ENCODE measurements around the gene CNBD2.
"Not testable (repeated sequence)": the region's sequence is repeated elsewhere in the genome, so short reads cannot be mapped to it uniquely, and the experiment has no call there.

The CNBD2 gene

GRCh38 chr20:36015806-36016403, 47.5 kb downstream of the CNBD2 start:
- Histone ChIP-seq H3K27ac (ENCODE audit: low read depth, low read length) (no peak overlapping the region), H3K4me1 (ENCODE audit: control insufficient read depth in 1 of 2, insufficient read depth in 2 of 2, low read length in 2 of 2) (peaks cover 0 to 8% of the 10 kb centered on the region in 2 donors), H3K27me3 (ENCODE audit: control insufficient read depth in 1 of 2, insufficient read depth in 2 of 2, low read length in 2 of 2) (no peaks in the 10 kb centered on the region), H3K9ac (ENCODE audit: low read depth in 1 of 2, low read length in 2 of 2) (no peak overlapping the region), H3K4me3 (ENCODE audit: low read depth in 1 of 2, low read length in 2 of 2) (no peak overlapping the region), H3K9me3 (ENCODE audit: control insufficient read depth in 1 of 2, low read length in 2 of 2) (no peaks in the 10 kb centered on the region), H3K36me3 (ENCODE audit: control insufficient read depth in 1 of 2, insufficient read depth in 2 of 2, low read length in 2 of 2) (no peaks in the 10 kb centered on the region)

DNA sequence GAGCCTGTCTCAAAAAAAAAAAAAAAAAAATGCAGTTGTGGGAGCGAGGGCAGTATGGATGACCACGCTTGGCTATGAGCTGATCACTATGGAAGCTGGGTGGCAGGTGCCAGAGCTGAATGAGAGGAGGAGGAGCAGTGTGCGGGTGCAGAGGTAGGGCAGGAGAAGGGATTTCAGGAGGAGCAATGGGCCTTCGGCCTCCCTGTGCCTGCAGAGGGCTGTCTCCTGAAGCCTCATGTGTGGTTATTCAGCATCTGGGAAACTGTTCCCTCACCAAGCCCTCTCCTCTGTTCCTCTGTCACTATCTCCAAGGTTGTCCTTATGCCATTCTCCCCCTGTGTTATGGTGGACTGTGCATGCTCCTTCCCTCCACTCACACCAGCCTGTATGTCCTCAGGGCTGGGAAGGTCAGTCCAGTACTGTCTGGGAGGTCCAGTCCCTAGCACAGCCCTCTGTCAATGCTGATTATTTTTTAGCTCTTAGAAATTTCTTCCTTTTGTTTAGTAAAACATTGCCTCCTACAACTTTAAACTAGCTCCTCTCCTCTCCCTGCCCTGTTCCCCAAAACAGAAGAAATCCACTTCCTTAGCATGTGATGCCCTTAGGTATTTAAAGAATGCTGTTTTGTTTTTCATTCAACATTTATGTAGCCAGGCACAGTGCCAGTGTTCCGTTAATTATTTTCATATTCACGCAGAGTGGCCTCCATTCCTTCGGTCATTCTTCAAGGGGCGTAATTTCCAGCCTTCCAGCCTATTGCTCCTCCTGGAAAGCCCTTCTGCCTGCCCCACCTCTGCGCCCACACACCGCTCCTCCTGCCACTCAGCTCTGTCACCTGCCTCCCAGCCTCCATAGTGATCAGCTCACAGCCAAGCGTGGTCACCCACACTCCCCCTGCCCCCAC, 48.9 kb downstream of the CNBD2 start:
- peak overlapping the region; percentile 10 for H3K27ac ChIP-seq (ENCODE audit: low read depth, low read length)
- H3K9me3 ChIP-seq (ENCODE audit: control insufficient read depth in 1 of 2, low read length in 2 of 2), result no peaks in the 10 kb centered on the region
- H3K4me3 ChIP-seq (ENCODE audit: low read depth in 1 of 2, low read length in 2 of 2), result no peak overlapping the region
- H3K4me1 ChIP-seq (ENCODE audit: control insufficient read depth in 1 of 2, insufficient read depth in 2 of 2, low read length in 2 of 2), result peaks cover 0 to 8% of the 10 kb centered on the region in 2 donors
- H3K9ac ChIP-seq (ENCODE audit: low read depth in 1 of 2, low read length in 2 of 2), result no peak overlapping the region
- H3K36me3 ChIP-seq (ENCODE audit: control insufficient read depth in 1 of 2, insufficient read depth in 2 of 2, low read length in 2 of 2), result no peaks in the 10 kb centered on the region
- H3K27me3 ChIP-seq (ENCODE audit: control insufficient read depth in 1 of 2, insufficient read depth in 2 of 2, low read length in 2 of 2), result no peaks in the 10 kb centered on the region

- Histone ChIP-seq H3K4me3 (ENCODE audit: low read depth in 1 of 2, low read length in 2 of 2) (no peak overlapping the region), H3K36me3 (ENCODE audit: control insufficient read depth in 1 of 2, insufficient read depth in 2 of 2, low read length in 2 of 2) (no peaks in the 10 kb centered on the region), H3K9me3 (ENCODE audit: control insufficient read depth in 1 of 2, low read length in 2 of 2) (no peaks in the 10 kb centered on the region), H3K4me1 (ENCODE audit: control insufficient read depth in 1 of 2, insufficient read depth in 2 of 2, low read length in 2 of 2) (peaks cover 0 to 8% of the 10 kb centered on the region in 2 donors), H3K27ac (ENCODE audit: low read depth, low read length) (peak overlapping the region; percentile 10), H3K27me3 (ENCODE audit: control insufficient read depth in 1 of 2, insufficient read depth in 2 of 2, low read length in 2 of 2) (no peaks in the 10 kb centered on the region), H3K9ac (ENCODE audit: low read depth in 1 of 2, low read length in 2 of 2) (no peak overlapping the region)
Measured at GRCh38 chr20:36018208-36018988, 50.0 kb downstream of the CNBD2 start.

GRCh38 chr20:36026131-36026530, 57.7 kb downstream of the CNBD2 start:
- not testable (repeated sequence) for H3K4me3 ChIP-seq (ENCODE audit: low read depth in 1 of 2, low read length in 2 of 2); H3K27me3 ChIP-seq (ENCODE audit: control insufficient read depth in 1 of 2, insufficient read depth in 2 of 2, low read length in 2 of 2); H3K9me3 ChIP-seq (ENCODE audit: control insufficient read depth in 1 of 2, low read length in 2 of 2); H3K27ac ChIP-seq (ENCODE audit: low read depth, low read length); H3K36me3 ChIP-seq (ENCODE audit: control insufficient read depth in 1 of 2, insufficient read depth in 2 of 2, low read length in 2 of 2); H3K4me1 ChIP-seq (ENCODE audit: control insufficient read depth in 1 of 2, insufficient read depth in 2 of 2, low read length in 2 of 2); H3K9ac ChIP-seq (ENCODE audit: low read depth in 1 of 2, low read length in 2 of 2)

- no peak overlapping the region for H3K27ac ChIP-seq (ENCODE audit: low read depth, low read length)
- H3K36me3 ChIP-seq (ENCODE audit: control insufficient read depth in 1 of 2, insufficient read depth in 2 of 2, low read length in 2 of 2), result no peaks in the 10 kb centered on the region
- H3K4me3 ChIP-seq (ENCODE audit: low read depth in 1 of 2, low read length in 2 of 2), result no peak overlapping the region
- H3K27me3 ChIP-seq (ENCODE audit: control insufficient read depth in 1 of 2, insufficient read depth in 2 of 2, low read length in 2 of 2), result no peaks in the 10 kb centered on the region
- H3K9me3 ChIP-seq (ENCODE audit: control insufficient read depth in 1 of 2, low read length in 2 of 2), result no peaks in the 10 kb centered on the region
- no peak overlapping the region for H3K9ac ChIP-seq (ENCODE audit: low read depth in 1 of 2, low read length in 2 of 2)
- no peaks in the 10 kb centered on the region for H3K4me1 ChIP-seq (ENCODE audit: control insufficient read depth in 1 of 2, insufficient read depth in 2 of 2, low read length in 2 of 2)
Measured at GRCh38 chr20:36028106-36028808, 59.9 kb downstream of the CNBD2 start.

DNA sequence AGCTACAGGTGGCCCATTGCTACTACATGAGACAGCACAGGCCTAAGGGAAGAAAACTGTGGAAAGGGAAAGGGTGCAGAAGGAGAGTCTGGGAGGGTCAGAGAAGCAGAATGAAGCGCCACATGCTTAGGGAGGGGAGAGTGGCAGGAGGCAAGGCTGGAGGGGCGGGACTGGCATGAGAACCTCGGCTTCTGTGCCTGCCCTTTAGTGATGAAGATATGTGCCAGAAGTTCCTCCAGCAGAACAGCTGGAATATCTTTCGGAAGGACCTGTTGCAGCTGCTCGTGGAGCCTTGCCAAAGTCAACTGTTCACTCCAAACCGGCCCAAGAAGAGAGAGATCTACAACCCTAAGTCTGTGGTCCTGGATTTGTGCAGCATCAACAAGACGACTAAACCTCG, 61.8 kb downstream of the CNBD2 start:
- Histone ChIP-seq H3K4me3 (ENCODE audit: low read depth in 1 of 2, low read length in 2 of 2) (no peak overlapping the region), H3K9me3 (ENCODE audit: control insufficient read depth in 1 of 2, low read length in 2 of 2) (no peaks in the 10 kb centered on the region), H3K9ac (ENCODE audit: low read depth in 1 of 2, low read length in 2 of 2) (no peak overlapping the region), H3K4me1 (ENCODE audit: control insufficient read depth in 1 of 2, insufficient read depth in 2 of 2, low read length in 2 of 2) (no peaks in the 10 kb centered on the region), H3K36me3 (ENCODE audit: control insufficient read depth in 1 of 2, insufficient read depth in 2 of 2, low read length in 2 of 2) (no peaks in the 10 kb centered on the region), H3K27ac (ENCODE audit: low read depth, low read length) (no peak overlapping the region), H3K27me3 (ENCODE audit: control insufficient read depth in 1 of 2, insufficient read depth in 2 of 2, low read length in 2 of 2) (no peaks in the 10 kb centered on the region)

DNA sequence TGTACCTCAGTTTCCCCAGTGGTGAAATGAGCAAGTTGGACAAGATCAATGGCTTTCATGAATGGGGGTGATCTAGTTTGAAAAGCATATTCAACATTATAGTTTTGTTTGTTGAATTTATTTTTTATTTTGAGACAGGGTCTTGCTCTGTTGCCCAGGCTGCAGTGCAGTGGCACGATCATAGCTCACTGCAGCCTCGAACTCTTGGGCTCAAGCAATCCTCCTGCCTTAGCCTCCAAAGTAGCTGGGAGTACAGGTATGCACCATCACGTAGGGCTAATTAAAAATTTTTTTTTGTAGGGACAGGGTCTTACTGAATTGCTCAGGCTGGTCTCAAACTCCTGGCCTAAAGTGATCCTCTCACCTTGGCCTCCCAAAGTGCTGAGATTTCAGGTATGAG, 63.4 kb downstream of the CNBD2 start:
- H3K27me3 ChIP-seq (ENCODE audit: control insufficient read depth in 1 of 2, insufficient read depth in 2 of 2, low read length in 2 of 2), result no peaks in the 10 kb centered on the region
- no peak overlapping the region for H3K27ac ChIP-seq (ENCODE audit: low read depth, low read length)
- no peaks in the 10 kb centered on the region for H3K36me3 ChIP-seq (ENCODE audit: control insufficient read depth in 1 of 2, insufficient read depth in 2 of 2, low read length in 2 of 2)
- no peaks in the 10 kb centered on the region for H3K9me3 ChIP-seq (ENCODE audit: control insufficient read depth in 1 of 2, low read length in 2 of 2)
- no peak overlapping the region for H3K9ac ChIP-seq (ENCODE audit: low read depth in 1 of 2, low read length in 2 of 2)
- H3K4me3 ChIP-seq (ENCODE audit: low read depth in 1 of 2, low read length in 2 of 2), result no peak overlapping the region
- H3K4me1 ChIP-seq (ENCODE audit: control insufficient read depth in 1 of 2, insufficient read depth in 2 of 2, low read length in 2 of 2), result no peaks in the 10 kb centered on the region

DNA sequence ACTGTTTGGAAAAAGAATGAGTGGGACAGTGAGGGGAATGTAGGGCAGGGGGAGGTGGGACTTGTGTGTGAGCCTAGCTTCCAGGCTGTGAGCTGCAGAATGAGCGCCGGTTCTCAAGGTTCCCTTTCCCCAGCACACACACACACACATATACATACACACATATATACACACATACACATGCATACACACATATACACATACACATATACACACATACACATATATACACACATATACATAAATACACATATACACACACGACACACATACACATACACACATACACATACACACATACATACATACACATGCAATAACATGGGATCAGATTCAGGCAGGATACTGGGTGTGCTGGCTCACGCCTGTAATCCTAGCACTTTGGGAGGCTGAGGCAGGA, 66.5 kb downstream of the CNBD2 start:
- Histone ChIP-seq H3K36me3 (ENCODE audit: control insufficient read depth in 1 of 2, insufficient read depth in 2 of 2, low read length in 2 of 2) (no peaks in the 10 kb centered on the region), H3K27me3 (ENCODE audit: control insufficient read depth in 1 of 2, insufficient read depth in 2 of 2, low read length in 2 of 2) (no peaks in the 10 kb centered on the region), H3K9ac (ENCODE audit: low read depth in 1 of 2, low read length in 2 of 2) (no peak overlapping the region), H3K9me3 (ENCODE audit: control insufficient read depth in 1 of 2, low read length in 2 of 2) (no peaks in the 10 kb centered on the region), H3K4me1 (ENCODE audit: control insufficient read depth in 1 of 2, insufficient read depth in 2 of 2, low read length in 2 of 2) (no peaks in the 10 kb centered on the region), H3K4me3 (ENCODE audit: low read depth in 1 of 2, low read length in 2 of 2) (no peak overlapping the region), H3K27ac (ENCODE audit: low read depth, low read length) (no peak overlapping the region)

- H3K4me3 ChIP-seq (ENCODE audit: low read depth in 1 of 2, low read length in 2 of 2), result no peak overlapping the region
- H3K4me1 ChIP-seq (ENCODE audit: control insufficient read depth in 1 of 2, insufficient read depth in 2 of 2, low read length in 2 of 2), result no peaks in the 10 kb centered on the region
- no peaks in the 10 kb centered on the region for H3K27me3 ChIP-seq (ENCODE audit: control insufficient read depth in 1 of 2, insufficient read depth in 2 of 2, low read length in 2 of 2)
- no peaks in the 10 kb centered on the region for H3K9me3 ChIP-seq (ENCODE audit: control insufficient read depth in 1 of 2, low read length in 2 of 2)
- H3K27ac ChIP-seq (ENCODE audit: low read depth, low read length), result no peak overlapping the region
- no peak overlapping the region for H3K9ac ChIP-seq (ENCODE audit: low read depth in 1 of 2, low read length in 2 of 2)
- no peaks in the 10 kb centered on the region for H3K36me3 ChIP-seq (ENCODE audit: control insufficient read depth in 1 of 2, insufficient read depth in 2 of 2, low read length in 2 of 2)
Measured at GRCh38 chr20:36035745-36036144, 67.4 kb downstream of the CNBD2 start.
